Gastroesophageal sphincter (tissue), 3 donors: ENCODE data around the gene TRERF1.

Source experiments
- CTCF ChIP-seq, 4 experiments: fragments of 200-600 bp in 2 of 4; fragments of 450-650 bp in 2 of 4; sonication (generic) in 1 of 4; IDR thresholded peaks; one replicate each; pipeline ENCODE4 v1.5.1; 2017 to 2019; ENCODE audit warnings: antibody characterized with exemption in 4 of 4, mild to moderate bottlenecking in 2 of 4, moderate library complexity in 2 of 4
- EP300 ChIP-seq: sonication (generic); formaldehyde crosslinking; IDR thresholded peaks from one replicate; pipeline ENCODE4 v1.6.1; 2017; ENCODE audit warnings: antibody characterized with exemption, mild to moderate bottlenecking
- POLR2A ChIP-seq, 2 donors: fragments of 450-650 bp; IDR thresholded peaks; one replicate each; pipeline ENCODE4 v1.6.1; 2017; ENCODE audit warnings: antibody characterized with exemption in 2 of 2, mild to moderate bottlenecking in 2 of 2, moderate library complexity in 1 of 2

DNA sequence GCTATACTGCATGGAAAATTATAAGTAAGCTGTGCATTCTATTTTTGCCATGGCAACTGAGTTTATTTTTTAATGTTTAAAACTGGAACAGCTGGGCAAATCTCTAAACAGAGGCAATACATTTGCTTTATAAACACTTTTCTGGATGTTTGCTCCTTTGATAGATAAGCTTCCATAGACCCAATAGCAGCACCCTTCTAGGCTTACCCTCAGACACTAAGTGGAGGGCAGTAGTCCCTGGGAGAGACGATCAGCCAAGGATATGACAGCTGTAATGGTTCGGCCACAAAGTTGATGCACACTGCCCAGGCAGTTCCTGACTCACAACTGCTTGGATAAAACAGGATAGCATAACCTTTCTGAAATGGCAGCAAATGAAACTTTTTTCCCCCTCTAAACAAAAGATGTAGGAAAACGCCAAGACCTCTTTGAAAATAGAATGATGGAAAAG, 225.5 kb downstream of the TRERF1 start:
- TF ChIP-seq POLR2A (IDR thresholded peaks at IDR 0.05): no peak
- no peak for TF ChIP-seq CTCF (IDR thresholded peaks at IDR 0.05)
- no peak for TF ChIP-seq EP300
